ENCODE measurements around the gene RNF13. TPM values are rescaled to one million over a fixed set of nuclear protein-coding genes. Genes with fewer than 3 reads are reported as not detected.

The RNF13 gene
- total RNA-seq, 3 donors from 2014 or later = 29.4 to 31.9 (median 30.7) TPM

GRCh38 chr3:150006794-150007193 is 193.8 kb downstream of the RNF13 start:
- Mint-ChIP-seq H3K27me3 (ENCODE audit: low read depth) (peaks cover 2% of the 10 kb centered on the region), H3K4me3 (no peak overlapping the region), H3K9me3 (no peaks in the 10 kb centered on the region), H3K36me3 (ENCODE audit: insufficient read depth) (no peaks in the 10 kb centered on the region), H3K4me1 (ENCODE audit: low read depth) (no peaks in the 10 kb centered on the region)
- DNase-seq = no peak
- ATAC-seq = no peak

Other genes starting within 250 kb of the RNF13 start
- gene WWTR1, start 155.2 kb upstream of the RNF13 start, total RNA-seq = 1 to 10 TPM in 2 of 3 donors, under 1 TPM in 1; 0.63 to 1.5 (median 1.0) TPM
- 10 to 100 TPM; 41.3 to 44.5 (median 44.1) TPM for gene COMMD2, start 60.7 kb upstream of the RNF13 start, total RNA-seq
- gene ANKUB1, start 20.7 kb upstream of the RNF13 start, total RNA-seq = not detected
- gene PFN2, start 157.7 kb downstream of the RNF13 start, total RNA-seq = 1 to 10 TPM; 2.7 to 4.1 (median 4.1) TPM

All from activated T-cell treated with anti-CD3 and anti-CD28 coated beads, Interleukin-2, amount 50 U/mL, for 4 hours (primary cell).